Inflammatory macrophage treated with lipopolysaccharide for 1 hour (primary cell): Measurements from ENCODE around the gene LRMDA.

Experiments used
- DNase-seq, 2 donors: peaks; one replicate each; pipeline ENCODE4 v3.0.0-alpha.2; 2020 to 2022

LRMDA gene

GRCh38 chr10:75974080-75974479 lies 542.7 kb downstream of the LRMDA start:
- no peak for DNase-seq

- DNase-seq = no peak
Observed at GRCh38 chr10:75976681-75977080, 545.3 kb downstream of the LRMDA start.

DNA sequence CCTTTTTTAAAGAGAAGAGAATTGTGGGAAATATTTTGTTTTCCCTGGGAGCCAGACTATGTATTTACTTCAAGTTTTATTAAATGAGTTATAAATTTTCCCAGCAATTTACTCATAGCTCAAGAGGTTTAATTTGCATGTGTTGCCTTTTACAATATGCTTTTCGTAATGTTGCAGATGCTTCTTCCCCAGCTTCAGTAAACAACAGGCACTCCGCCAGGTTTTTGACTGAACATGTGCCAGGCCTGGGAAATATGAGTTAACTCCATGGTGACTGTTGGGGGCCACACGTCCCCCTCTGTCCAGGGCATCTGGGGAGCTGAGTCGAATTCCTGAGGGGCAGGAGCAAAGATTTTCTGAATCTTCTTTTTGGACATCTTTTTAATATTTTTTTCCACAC lies 545.7 kb downstream of the LRMDA start:
- no peak for DNase-seq

DNA sequence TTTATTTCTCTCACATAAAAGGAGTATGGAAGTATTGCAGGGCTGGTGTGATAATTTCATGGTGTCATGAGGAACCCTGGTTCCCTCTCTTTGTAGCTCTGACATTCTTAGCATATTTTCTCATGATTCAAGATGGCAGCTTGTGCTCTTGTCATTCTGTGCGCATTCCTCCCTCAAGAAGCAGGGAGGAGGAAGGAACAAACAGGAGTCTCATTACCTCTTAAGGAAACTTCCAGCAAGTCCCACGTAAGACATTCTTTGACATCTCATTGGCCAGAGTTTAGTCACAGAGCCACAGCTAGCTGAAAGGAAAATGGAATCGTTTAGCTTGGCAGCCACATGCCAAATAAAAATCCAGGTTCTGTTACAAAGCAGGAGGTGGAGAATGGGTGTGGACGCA lies 546.8 kb downstream of the LRMDA start:
- no peak for DNase-seq

DNA sequence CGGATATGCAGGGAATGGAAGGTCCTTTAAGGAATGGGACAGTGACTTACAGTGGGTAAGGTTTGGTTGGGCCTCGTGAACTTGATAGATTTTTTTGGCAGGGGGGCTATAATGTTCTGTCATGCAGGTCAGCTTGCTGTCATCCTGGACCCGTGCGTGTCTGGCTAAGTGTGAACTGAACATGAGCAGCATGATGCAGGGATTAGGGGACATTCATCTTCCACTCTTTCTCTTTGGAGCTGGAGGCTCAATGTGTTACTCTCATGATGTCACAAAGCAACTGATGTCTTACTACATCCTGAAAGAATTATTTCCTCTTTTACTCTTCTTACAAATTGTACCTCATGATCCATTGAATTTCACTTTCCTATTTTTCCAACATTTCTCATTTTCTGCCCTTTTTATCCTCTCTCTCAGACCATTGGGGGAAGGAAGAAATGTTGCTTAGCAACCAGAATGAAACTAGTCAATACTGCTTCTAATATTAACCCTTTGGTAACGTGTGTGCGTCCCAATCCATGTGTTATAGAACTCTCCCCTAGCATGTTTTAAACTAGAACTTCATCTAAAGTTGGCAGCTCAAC lies 549.1 kb downstream of the LRMDA start:
- DNase-seq = peak; percentile 22 to 54

- no peak for DNase-seq
Observed at GRCh38 chr10:75982611-75983369, 551.4 kb downstream of the LRMDA start.

GRCh38 chr10:75984067-75984466 lies 552.6 kb downstream of the LRMDA start:
- DNase-seq = no peak

- DNase-seq = no peak
Observed at GRCh38 chr10:75987616-75988015, 556.2 kb downstream of the LRMDA start.

DNA sequence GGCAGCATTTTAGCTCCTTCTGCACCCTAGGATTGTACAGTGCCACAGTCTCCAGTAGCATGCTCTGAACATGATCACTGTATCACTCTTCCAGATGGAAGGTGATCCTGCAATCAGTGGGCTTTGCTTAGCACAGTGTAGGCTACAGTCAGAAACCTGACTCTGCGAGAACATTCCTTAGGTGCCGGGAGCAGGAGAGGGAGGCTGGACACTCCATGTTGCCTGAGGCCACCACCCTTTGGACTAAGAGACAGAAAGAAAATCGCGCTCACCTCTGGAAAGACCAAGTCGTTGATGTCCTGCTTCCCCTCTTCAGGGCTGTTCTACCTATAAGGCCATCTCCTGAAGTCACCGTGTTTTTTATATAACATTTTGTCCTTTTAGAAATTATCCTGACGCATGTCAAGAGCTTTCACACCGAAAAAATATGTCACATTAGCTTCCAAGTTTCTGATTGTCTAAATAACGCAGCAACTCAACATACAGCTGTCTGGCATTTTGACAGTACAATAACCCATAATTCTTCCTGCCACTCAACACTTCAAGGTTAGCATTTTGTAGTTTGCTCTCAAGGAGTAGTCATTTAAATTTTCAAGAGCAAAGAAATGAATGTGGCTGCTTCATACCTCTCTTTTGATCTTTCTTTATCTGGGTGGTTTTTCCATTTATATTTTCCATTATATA lies 563.1 kb downstream of the LRMDA start:
- DNase-seq = no peak

DNA sequence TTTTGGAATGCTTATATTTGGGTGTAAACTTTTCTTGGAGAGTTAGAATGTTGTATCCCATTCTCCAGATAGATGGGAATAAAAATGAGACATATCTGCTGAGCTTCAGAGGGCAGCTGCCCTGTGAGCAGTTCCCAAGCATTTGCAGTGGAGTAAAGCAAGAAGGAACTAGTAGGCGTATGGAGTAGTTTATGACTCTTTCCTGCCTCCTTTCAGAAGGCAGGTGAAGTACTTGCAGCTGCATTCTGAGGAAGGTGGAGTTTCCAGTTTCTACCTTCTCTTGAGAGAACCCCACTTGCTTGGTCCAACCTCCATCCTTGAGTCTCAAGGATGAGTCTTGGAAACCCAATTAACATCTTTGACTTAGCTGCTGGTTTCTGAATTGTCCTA lies 563.6 kb downstream of the LRMDA start:
- no peak for DNase-seq

DNA sequence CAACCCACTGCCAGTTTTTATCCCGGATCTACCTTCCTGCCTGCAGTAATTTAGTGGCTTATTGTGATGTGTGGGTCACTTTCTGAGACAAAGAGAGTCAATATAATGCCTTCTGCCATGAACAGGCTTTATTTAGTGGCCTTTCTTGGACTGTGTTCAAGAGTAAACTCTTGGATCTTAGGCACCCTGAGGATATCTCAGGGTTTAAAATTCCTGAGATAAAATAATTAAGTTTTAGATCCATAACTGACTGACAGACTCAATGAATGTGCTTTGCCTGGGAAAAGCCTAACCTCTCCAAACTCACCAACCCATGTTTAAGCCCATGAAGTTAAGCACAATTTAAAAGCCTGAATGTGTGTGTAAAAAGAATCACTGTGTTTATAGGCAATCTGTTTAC lies 564.3 kb downstream of the LRMDA start:
- no peak for DNase-seq

- DNase-seq = no peak
Observed at GRCh38 chr10:75999001-75999400, 567.6 kb downstream of the LRMDA start.

- no peak for DNase-seq
Observed at GRCh38 chr10:75999515-76000209, 568.2 kb downstream of the LRMDA start.

- DNase-seq = no peak
Observed at GRCh38 chr10:76000550-76000949, 569.1 kb downstream of the LRMDA start.

GRCh38 chr10:76001019-76001418 lies 569.6 kb downstream of the LRMDA start:
- no peak for DNase-seq

GRCh38 chr10:76001461-76001860 lies 570.0 kb downstream of the LRMDA start:
- no peak for DNase-seq

DNA sequence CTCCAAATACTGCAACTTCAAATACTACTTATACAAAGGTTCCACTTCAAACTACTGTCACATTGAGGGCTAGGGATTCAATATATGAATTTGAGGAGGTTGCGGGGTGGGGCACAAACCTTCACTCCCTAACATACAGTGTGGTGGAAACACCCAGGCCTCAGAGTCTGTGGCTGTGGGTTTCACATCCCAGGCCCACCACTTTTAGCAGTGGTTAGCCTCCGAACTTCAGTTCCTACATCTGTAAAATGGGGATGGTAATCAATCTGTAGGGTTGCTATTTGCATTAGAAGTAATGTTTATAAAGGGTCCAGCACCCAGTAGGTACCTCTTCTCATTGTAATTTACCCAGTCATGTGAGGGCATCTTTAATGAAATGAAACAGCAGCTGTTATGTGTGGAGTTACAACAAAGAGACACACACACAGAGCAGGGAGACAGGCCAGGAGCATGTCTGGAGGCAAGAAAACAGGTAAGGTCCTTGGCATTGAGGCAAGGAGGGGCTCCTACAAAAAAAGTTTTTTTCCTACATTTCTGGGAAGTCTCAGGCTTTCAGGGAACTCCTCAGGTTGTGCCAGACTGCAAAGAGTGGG lies 570.9 kb downstream of the LRMDA start:
- no peak for DNase-seq

DNA sequence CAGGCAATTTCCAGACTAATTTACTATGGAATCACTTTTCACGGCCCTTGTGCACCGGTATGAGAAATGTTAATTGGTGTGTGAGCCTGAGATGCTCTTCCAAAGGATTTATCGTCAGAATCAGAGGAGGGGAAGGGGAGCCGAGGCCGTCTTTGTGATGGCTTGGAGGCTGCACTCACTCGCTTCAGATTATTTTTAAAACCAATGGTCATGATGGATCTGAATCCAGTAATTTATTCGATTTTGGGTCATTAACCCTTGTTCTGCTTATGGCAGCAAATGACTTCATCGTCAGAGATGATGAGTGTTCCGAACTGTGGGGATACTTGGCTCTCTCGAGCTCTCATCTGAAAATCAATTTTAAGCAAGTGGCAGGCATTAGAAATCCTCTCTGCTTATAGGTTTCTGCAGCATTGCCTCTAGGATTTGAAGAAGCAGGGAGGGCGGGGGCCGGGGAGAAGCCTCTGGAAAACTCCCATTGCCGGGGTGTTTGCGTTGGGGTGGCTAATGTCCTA lies 576.3 kb downstream of the LRMDA start:
- no peak for DNase-seq

DNA sequence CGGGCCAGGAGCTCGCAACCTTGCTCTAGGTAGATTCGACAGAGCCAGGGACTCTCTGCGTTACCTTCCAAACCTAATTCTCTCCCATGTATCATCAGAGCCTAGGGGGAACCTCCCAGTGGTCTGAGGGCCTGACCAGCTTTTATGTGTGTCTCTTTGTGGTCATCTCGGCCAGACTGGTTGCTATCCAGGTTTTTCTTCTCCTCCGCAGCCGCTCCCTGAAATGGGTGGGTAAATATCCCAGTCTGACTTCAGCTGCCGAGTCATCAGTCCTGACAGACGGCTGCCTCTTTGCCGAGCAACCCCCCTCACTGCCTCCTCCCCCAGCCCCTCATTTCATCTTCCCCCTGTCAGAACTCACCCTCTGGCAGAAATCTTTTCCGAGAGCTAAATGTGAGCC lies 578.1 kb downstream of the LRMDA start:
- no peak for DNase-seq

DNA sequence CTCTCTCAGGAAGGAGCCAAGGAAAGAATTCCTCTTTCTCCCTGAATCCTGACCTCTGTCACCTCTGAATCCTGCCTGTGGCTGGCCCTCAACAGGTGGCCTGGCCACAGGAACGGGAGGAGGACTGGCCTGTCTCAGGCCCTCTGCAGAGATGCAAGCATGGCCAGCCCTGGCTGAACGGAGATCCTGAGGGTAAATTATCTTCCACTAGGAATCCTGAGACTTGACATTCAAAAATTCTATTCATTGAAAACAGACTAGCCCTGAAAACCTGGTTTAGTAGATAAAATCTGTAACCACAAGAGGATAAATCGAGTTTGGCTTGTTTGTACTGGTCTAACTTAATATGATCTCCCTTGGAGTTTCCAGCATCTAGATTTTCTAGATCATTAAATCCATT lies 579.3 kb downstream of the LRMDA start:
- DNase-seq = no peak

DNA sequence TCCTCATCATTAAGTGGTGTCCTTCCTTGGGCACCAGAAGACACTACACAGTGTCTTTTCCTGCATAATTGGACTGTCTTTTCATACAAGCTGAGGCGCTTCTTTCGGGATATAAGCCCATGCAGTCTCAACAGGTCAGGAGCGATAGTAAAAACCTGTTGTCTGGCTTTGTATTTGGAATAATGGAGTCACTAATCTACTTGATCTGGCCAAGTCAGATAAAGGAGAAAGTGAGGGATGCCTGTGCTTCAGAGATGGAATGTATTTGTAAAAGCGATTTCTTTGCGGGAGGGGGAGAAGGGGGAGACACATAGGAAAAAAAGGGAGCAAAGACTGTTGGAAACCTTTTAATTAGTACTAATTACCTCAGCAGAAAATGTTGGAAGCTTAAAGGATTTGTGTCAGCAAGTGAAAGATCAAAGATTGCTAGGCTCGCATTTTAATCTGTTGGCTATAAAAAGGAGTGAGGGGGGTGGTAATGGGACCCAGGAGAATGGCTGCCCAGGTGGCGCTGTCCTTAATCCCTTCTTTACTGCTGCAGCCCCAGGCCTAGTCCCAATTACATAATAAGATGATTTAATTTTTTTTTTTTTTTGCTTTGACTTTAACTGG lies 581.4 kb downstream of the LRMDA start:
- DNase-seq = no peak

DNA sequence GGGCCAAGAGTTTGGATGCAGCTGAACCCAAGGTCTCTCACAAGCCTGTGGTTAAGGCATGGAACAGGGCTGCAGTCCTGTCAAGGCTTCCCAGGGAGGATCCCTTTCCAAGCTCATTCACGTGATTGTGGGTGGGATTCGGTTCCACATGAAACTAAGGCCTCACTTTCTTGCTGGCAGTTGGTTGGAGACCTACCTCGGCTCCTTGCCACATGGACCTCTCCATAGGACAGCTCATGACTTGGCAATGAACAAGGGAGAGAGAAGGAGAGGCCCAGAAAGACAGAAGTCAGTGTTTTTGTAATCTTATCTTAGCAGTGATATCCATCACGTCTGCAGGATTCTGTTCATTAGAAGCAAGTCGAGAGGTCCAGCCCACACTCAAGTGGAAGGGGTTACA lies 583.8 kb downstream of the LRMDA start:
- no peak for DNase-seq
